ENCODE results near the gene STAC2. TPM values are rescaled to one million over a fixed set of nuclear protein-coding genes. Genes with fewer than 3 reads are reported as not detected.

STAC2 gene
- total and polyA plus RNA-seq, 9 of the 15 experiments (the other 6 are each of a cell fraction or from before 2014, with no cell fraction given): not detected

- POLR2A ChIA-PET: interaction anchor here (0.7 to 1.3 kb wide), 2 partner anchors 36 to 89 kb away, joined by 3 read pairs; no protein-coding TSS in a partner anchor
- peaks cover 4% of the 10 kb centered on the region; the same call in 1 of the 2 replicates for H4K20me1 ChIP-seq (replicated peaks; ENCODE audit: control insufficient read depth, insufficient read depth, low read length)
- no peak overlapping the region for H2AFZ ChIP-seq (ENCODE audit: low read depth, low read length)
- DNase-seq (ENCODE audit: extremely low read depth in 1 of 4, low spot score in 3 of 4) (no peak), ATAC-seq (no peak), FAIRE-seq (no peak)
- no peak overlapping the region for H3K4me2 ChIP-seq (ENCODE audit: insufficient read depth, low read length)
- peaks cover 0 to 6% of the 10 kb centered on the region in 2 experiments; a peak in 2 of 5 replicates for H3K27me3 ChIP-seq (ENCODE audit: control insufficient read depth in 2 of 2, insufficient read depth in 2 of 2, low read length in 2 of 2)
- H3K4me3 ChIP-seq: no peak overlapping the region
- no peaks in the 10 kb centered on the region for H3K9me3 ChIP-seq (replicated peaks; ENCODE audit: control insufficient read depth, insufficient read depth, low read depth, low read length)
- 45% methylated on average over 8 of the region's 8 CpGs for WGBS (ENCODE audit: insufficient coverage, low coverage, missing lambda C conversion rate)
- 0 out of 4 replicates have a peak overlapping the region, but pooled peaks of 1 of the 2 experiments have one; percentile 39 for H3K9ac ChIP-seq (ENCODE audit: insufficient read depth in 1 of 2, low read depth in 2 of 2, low read length in 2 of 2)
- CTCF ChIA-PET (ENCODE audit: low intra/inter-chr PET ratio): no interaction called here
- no peak for TF ChIP-seq RBM34 (IDR thresholded peaks at IDR 0.05; ENCODE audit: borderline replicate concordance, insufficient read depth, low read length)
- no peak for TF ChIP-seq ESRRA (IDR thresholded peaks at IDR 0.05; ENCODE audit: borderline replicate concordance, low read depth)
- TF ChIP-seq, protein P1, sequence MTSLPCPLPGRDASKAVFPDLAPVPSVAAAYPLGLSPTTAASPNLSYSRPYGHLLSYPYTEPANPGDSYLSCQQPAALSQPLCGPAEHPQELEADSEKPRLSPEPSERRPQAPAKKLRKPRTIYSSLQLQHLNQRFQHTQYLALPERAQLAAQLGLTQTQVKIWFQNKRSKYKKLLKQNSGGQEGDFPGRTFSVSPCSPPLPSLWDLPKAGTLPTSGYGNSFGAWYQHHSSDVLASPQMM (CRISPR knock-in tag; IDR thresholded peaks at IDR 0.05): no peak
- TF ChIP-seq CBFB (CRISPR knock-in tag; IDR thresholded peaks at IDR 0.05): no peak
- no peak for TF ChIP-seq TSC22D4 (tag; IDR thresholded peaks at IDR 0.05)
- TF ChIP-seq ZZZ3 (IDR thresholded peaks at IDR 0.05): no peak
- TF ChIP-seq ZNF274 (IDR thresholded peaks at IDR 0.05; ENCODE audit: borderline replicate concordance, low read depth, low read length): no peak
- no peak for TF ChIP-seq RERE (CRISPR knock-in tag; IDR thresholded peaks at IDR 0.05; ENCODE audit: borderline replicate concordance)
- no peak for TF ChIP-seq KLF1 (tag; IDR thresholded peaks at IDR 0.05)
- TF ChIP-seq SREBF2 (CRISPR knock-in tag; IDR thresholded peaks at IDR 0.05): no peak
- TF ChIP-seq PML (IDR thresholded peaks at IDR 0.05; ENCODE audit: low read length): no peak
- no peak for TF ChIP-seq NR3C1 (CRISPR knock-in tag; IDR thresholded peaks at IDR 0.05)
- TF ChIP-seq U2AF1 (optimal IDR thresholded peaks at IDR 0.05; ENCODE audit: low read depth, low read length): no peak
- no peak for TF ChIP-seq ZNF12 (CRISPR knock-in tag; IDR thresholded peaks at IDR 0.05)
- no peak for TF ChIP-seq KDM2B (CRISPR knock-in tag; IDR thresholded peaks at IDR 0.05)
- TF ChIP-seq NRF1 (conservative IDR thresholded peaks at IDR 0.05 in 1 of 2, IDR thresholded peaks at IDR 0.05 in 1 of 2): no peak
- no peak for TF ChIP-seq NFXL1 (CRISPR knock-in tag; IDR thresholded peaks at IDR 0.05)
- no peak for TF ChIP-seq KLF16 (IDR thresholded peaks at IDR 0.05)
- TF ChIP-seq HLTF (IDR thresholded peaks at IDR 0.05): no peak
- BruUV-seq (replicated peaks): no TSS peak
- H3K9me1 ChIP-seq (ENCODE audit: control insufficient read depth, insufficient read depth, low read length): no peaks in the 10 kb centered on the region
- H3K4me1 ChIP-seq (replicated peaks in 1 of 2; ENCODE audit: control insufficient read depth in 2 of 2, insufficient read depth in 2 of 2, low read length in 2 of 2): peaks cover 2 to 14% of the 10 kb centered on the region in 2 experiments; a peak in 4 of 5 replicates
- no peaks in the 10 kb centered on the region for H3K79me2 ChIP-seq (ENCODE audit: control insufficient read depth, insufficient read depth, low read length)
- intact Hi-C loops (cut with micrococcal nuclease) (loop anchor here (10.0 kb wide), 1 partner anchor 88 kb away; the partner anchor contains the start of gene PLXDC1), in situ Hi-C loops (cut with MboI) (no loop called here)
- H3K36me3 ChIP-seq (ENCODE audit: control insufficient read depth, insufficient read depth, low read length): no peaks in the 10 kb centered on the region
- H3K27ac ChIP-seq (ENCODE audit: extremely low read depth, low read depth, low read length): no peak overlapping the region
Measured at GRCh38 chr17:39243155-39243554, 17.4 kb upstream of the STAC2 start.

Data from K562 (cell line).